Measurements from ENCODE around the gene FBXO9.

Gene FBXO9

DNA sequence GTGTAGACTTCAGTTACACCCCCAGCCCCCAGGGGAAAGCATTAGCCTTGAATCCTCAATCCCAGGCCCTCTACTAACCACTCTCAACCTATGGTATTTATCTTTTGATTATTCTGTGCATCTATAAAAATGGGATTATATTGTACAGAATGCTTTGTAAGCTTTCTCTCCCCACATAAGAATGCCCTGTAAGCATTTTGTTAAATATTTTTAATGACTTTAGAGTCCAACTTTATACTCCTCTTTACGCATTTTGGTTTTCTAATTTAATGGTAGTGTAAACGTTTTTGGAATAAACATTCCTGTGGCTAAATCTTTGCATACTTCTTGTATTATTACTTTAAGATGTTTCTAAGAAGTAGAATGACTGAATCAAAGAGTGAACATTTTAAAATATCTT lies 35.4 kb downstream of the FBXO9 start:
- Histone ChIP-seq H3K36me3 (peaks cover 58% of the 10 kb centered on the region), H3K9me3 (ENCODE audit: severe bottlenecking) (no peaks in the 10 kb centered on the region), H3K27ac (no peak overlapping the region), H3K27me3 (ENCODE audit: insufficient read depth, low read depth, severe bottlenecking) (no peaks in the 10 kb centered on the region), H3K4me3 (ENCODE audit: low read depth, low read length) (no peak overlapping the region)
- DNase-seq: no peak
- TF ChIP-seq, protein P1, sequence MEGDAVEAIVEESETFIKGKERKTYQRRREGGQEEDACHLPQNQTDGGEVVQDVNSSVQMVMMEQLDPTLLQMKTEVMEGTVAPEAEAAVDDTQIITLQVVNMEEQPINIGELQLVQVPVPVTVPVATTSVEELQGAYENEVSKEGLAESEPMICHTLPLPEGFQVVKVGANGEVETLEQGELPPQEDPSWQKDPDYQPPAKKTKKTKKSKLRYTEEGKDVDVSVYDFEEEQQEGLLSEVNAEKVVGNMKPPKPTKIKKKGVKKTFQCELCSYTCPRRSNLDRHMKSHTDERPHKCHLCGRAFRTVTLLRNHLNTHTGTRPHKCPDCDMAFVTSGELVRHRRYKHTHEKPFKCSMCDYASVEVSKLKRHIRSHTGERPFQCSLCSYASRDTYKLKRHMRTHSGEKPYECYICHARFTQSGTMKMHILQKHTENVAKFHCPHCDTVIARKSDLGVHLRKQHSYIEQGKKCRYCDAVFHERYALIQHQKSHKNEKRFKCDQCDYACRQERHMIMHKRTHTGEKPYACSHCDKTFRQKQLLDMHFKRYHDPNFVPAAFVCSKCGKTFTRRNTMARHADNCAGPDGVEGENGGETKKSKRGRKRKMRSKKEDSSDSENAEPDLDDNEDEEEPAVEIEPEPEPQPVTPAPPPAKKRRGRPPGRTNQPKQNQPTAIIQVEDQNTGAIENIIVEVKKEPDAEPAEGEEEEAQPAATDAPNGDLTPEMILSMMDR (IDR thresholded peaks at IDR 0.05; ENCODE audit: low read depth, low read length): no peak

DNA sequence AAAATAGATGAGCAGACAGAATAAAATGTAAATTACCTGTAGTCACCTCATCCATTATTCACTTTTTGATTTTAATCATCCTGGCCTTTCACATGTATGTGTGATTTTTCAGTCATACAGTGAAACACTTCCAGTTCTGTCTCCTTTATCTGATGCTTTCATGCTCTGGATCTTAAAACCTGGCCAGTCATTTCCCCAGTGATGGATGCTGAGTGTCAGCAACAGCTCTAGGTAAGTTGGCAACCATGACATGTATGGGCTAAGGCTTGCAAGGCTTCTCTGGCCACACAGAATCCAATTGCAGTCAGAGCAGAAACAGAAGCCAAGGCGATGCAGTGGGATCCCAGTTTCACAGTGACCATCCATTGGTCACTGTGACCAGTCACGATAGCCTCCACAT lies 35.8 kb downstream of the FBXO9 start:
- no peak for DNase-seq
- Histone ChIP-seq H3K9me3 (ENCODE audit: severe bottlenecking) (no peaks in the 10 kb centered on the region), H3K27ac (no peak overlapping the region), H3K36me3 (peaks cover 53% of the 10 kb centered on the region), H3K27me3 (ENCODE audit: insufficient read depth, low read depth, severe bottlenecking) (no peaks in the 10 kb centered on the region), H3K4me3 (ENCODE audit: low read depth, low read length) (no peak overlapping the region)
- TF ChIP-seq, protein P1 (IDR thresholded peaks at IDR 0.05; ENCODE audit: low read depth, low read length): no peak

GRCh38 chr6:53103993-53104675 lies 38.9 kb downstream of the FBXO9 start:
- Histone ChIP-seq H3K27ac (no peak overlapping the region), H3K9me3 (ENCODE audit: severe bottlenecking) (no peaks in the 10 kb centered on the region), H3K36me3 (peaks cover 26% of the 10 kb centered on the region), H3K4me3 (ENCODE audit: low read depth, low read length) (no peak overlapping the region), H3K27me3 (ENCODE audit: insufficient read depth, low read depth, severe bottlenecking) (no peaks in the 10 kb centered on the region)
- TF ChIP-seq, protein P1 (IDR thresholded peaks at IDR 0.05; ENCODE audit: low read depth, low read length): peak; percentile 66
- DNase-seq: no peak

DNA sequence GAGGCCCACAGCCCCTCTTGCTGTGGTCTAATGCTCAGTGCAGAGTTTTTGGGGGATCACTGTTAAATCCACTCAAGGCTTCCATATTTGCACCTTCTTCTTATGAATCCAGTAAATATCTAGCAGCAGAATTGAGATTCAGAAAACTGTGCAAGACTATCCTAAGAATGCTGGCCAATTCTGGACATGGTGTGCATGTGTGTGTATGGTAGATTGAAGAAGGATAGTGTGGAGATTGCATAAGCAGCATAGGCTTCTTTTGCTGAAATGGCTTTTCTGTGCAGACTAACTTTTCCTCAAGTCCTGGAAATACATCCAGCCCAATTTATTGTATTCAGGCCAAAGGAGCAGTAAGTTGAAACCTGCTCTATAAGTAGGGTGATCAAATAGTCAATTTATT lies 39.7 kb downstream of the FBXO9 start:
- no peak overlapping the region for H3K4me3 ChIP-seq (ENCODE audit: low read depth, low read length)
- TF ChIP-seq, protein P1 (IDR thresholded peaks at IDR 0.05; ENCODE audit: low read depth, low read length): no peak
- H3K27ac ChIP-seq: no peak overlapping the region
- no peaks in the 10 kb centered on the region for H3K9me3 ChIP-seq (ENCODE audit: severe bottlenecking)
- no peaks in the 10 kb centered on the region for H3K27me3 ChIP-seq (ENCODE audit: insufficient read depth, low read depth, severe bottlenecking)
- no peak for DNase-seq
- H3K36me3 ChIP-seq: peaks cover 22% of the 10 kb centered on the region

DNA sequence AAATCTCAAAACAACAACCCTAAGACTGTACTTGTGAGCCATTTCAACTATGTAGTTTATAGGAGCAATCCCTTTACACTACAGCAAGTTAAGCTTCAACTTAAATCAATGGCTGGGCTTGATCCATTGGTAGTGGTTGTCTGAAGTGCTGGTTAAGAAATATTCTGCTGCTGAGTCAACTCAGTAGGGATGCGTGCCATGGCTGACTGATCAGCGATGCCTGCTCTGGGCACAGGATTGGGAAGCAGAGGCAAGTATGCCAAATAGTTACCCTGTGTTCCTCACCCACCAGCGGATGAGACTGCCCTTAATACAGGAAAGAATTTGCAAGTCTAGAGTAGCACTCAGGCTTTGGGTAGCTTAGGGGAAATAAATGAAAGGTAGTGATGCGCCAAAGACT lies 41.9 kb downstream of the FBXO9 start:
- Histone ChIP-seq H3K27me3 (ENCODE audit: insufficient read depth, low read depth, severe bottlenecking) (no peaks in the 10 kb centered on the region), H3K36me3 (peaks cover 4% of the 10 kb centered on the region), H3K4me3 (ENCODE audit: low read depth, low read length) (no peak overlapping the region), H3K27ac (no peak overlapping the region), H3K9me3 (ENCODE audit: severe bottlenecking) (no peaks in the 10 kb centered on the region)
- TF ChIP-seq, protein P1 (IDR thresholded peaks at IDR 0.05; ENCODE audit: low read depth, low read length): no peak
- no peak for DNase-seq

DNA sequence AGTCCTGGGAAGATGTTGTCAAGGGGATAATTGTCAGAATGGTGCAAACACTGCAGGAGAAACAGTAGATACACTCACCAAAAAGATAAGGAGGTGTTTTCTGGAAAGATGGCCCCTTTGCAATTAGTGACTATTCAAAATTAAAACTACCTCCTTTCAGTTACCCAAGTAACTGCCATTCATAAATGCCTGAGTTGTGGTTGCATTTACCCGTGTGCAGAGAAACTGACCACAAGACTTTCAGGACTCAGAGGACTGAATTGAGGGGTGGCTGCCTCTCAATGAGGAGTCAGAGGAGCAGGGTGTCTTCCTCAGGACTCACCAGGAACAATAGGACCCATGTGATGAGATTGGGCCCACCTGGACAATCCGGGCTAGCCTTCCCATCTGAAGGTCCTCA lies 44.4 kb downstream of the FBXO9 start:
- H3K27ac ChIP-seq: no peak overlapping the region
- no peaks in the 10 kb centered on the region for H3K27me3 ChIP-seq (ENCODE audit: insufficient read depth, low read depth, severe bottlenecking)
- H3K9me3 ChIP-seq (ENCODE audit: severe bottlenecking): no peaks in the 10 kb centered on the region
- DNase-seq: no peak
- TF ChIP-seq, protein P1 (IDR thresholded peaks at IDR 0.05; ENCODE audit: low read depth, low read length): no peak
- H3K36me3 ChIP-seq: no peaks in the 10 kb centered on the region
- no peak overlapping the region for H3K4me3 ChIP-seq (ENCODE audit: low read depth, low read length)
